ENCODE measurements around the gene PSMB7. TPM values are rescaled to one million over a fixed set of nuclear protein-coding genes. Genes with fewer than 3 reads are reported as not detected.

Gene PSMB7
- total and polyA plus RNA-seq, 12 donors, result 148 to 308 (median 163) TPM

DNA sequence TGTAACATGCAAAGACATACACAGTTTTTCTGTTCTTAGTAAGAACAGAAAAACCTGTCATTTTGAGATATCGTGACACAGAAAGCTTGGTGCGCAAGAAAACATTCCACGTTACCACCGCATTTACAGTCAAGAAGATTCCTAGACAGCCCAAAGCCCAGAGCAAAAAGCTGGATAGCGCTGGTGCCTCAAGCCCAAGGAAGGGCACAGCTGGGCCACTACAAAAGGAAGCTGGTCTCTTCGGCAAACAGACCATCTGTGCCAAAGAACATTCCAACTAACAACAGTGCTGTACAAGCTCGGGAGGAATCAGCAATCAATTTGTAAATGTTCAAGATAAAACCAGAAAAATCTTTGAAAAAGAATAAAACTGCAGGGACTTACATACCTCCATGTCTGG lies 31.0 kb downstream of the PSMB7 start:
- ATAC-seq (no peak), DNase-seq (no peak)
- intact Hi-C loops (cut with DNase I), result no loop called here
- Histone ChIP-seq H3K36me3 (peaks cover 0 to 63% (median 14%) of the 10 kb centered on the region in 9 donors), H3K4me1 (peaks cover 3 to 61% (median 45%) of the 10 kb centered on the region in 9 donors), H3K4me3 (no peak overlapping the region), H3K27me3 (no peaks in the 10 kb centered on the region), H3K27ac (no peak overlapping the region), H3K9me3 (no peaks in the 10 kb centered on the region)
- 90% methylated on average over 7 of the region's 7 CpGs for WGBS, 2 donors
- TF ChIP-seq, protein P1, sequence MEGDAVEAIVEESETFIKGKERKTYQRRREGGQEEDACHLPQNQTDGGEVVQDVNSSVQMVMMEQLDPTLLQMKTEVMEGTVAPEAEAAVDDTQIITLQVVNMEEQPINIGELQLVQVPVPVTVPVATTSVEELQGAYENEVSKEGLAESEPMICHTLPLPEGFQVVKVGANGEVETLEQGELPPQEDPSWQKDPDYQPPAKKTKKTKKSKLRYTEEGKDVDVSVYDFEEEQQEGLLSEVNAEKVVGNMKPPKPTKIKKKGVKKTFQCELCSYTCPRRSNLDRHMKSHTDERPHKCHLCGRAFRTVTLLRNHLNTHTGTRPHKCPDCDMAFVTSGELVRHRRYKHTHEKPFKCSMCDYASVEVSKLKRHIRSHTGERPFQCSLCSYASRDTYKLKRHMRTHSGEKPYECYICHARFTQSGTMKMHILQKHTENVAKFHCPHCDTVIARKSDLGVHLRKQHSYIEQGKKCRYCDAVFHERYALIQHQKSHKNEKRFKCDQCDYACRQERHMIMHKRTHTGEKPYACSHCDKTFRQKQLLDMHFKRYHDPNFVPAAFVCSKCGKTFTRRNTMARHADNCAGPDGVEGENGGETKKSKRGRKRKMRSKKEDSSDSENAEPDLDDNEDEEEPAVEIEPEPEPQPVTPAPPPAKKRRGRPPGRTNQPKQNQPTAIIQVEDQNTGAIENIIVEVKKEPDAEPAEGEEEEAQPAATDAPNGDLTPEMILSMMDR (IDR thresholded peaks at IDR 0.05), result no peak

DNA sequence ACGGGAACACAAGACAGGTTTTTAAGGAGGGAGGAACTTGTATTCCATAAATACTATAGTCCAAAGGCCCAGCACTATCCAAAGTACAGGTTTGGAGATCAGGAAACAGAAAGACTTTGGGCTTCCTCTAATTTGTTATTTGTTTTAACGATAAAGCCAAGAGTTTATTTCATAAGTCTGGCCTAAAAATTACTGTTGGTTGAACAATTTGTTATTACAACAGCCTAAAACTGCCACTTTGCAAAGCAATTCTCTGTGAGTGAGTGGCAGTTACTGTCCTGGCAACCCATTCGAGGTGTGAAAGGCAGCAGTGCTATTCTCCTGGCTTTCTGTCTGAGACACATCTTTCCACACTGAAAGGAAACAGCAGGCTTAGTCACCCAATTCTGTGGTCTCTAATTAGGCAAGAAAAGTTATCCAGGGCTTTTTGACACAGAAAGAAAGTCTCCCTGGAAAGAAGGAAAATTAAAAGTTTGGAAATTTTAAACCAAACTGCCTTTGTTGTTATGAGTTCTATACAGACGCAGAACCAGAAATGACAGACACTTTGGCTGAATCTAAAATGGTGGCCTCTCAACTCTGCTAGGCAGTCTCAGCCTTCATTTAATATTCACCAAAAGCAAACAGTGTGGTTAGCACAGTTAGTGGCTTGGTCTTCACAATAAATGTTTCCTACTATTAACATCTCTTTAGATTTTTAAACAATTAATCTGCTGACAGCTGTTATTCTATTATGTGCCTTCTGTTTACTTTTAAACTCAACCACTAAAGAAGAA lies 33.9 kb downstream of the PSMB7 start:
- Histone ChIP-seq H3K4me3 (no peak overlapping the region), H3K36me3 (peaks cover 0 to 63% (median 14%) of the 10 kb centered on the region in 9 donors), H3K4me1 (peaks cover 0 to 57% (median 43%) of the 10 kb centered on the region in 9 donors), H3K27ac (peak overlapping the region in 2 of 10 donors; percentile 7 to 10), H3K9me3 (no peaks in the 10 kb centered on the region), H3K27me3 (no peaks in the 10 kb centered on the region)
- ATAC-seq, result no peak
- TF ChIP-seq, protein P1 (IDR thresholded peaks at IDR 0.05), result no peak
- no peak for DNase-seq
- intact Hi-C loops (cut with DNase I), result no loop called here
- WGBS, 2 donors, result 70 to 80% methylated on average over 4 of the region's 4 CpGs

DNA sequence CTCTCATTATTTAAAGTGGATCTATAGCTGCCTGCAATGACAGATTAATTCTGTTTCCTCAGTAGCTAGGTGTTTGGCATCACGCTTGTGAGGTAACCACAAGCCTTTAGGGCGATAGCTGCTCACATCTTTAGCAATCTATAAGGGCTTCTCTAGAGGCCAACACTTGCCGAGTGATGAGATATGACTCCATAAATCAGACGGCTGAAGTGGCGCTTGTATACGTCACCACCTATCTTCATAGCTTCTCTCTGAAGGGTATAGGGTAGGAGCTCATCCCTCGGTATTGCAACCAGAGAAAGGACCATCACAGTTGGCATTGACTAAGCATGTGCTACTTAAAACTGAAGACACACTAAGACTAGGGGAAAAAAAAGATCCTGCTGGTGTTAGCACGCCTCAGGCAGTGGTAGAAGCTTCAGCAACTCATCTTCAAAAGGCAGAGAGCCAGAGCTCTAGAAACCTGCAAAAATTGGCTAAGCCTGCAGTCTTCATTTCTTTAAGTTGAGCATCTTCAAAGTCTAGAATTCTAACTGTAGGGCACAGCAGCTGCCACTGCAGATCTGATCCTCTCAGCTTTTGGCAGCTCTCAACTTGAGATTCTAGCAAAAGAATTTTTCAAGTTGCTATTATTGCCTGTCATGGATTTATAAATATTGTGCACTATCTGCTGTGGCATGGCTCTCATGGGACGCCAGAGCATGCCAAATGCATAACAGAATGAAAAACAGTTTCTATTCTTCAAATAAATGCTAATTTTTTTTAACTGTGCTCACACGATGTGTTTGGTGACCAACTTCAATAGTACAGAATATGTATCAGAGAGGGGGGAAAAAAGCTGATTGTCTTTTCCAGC lies 37.5 kb downstream of the PSMB7 start:
- 49 to 60% methylated on average over 10 of the region's 10 CpGs for WGBS, 2 donors
- TF ChIP-seq, protein P1 (IDR thresholded peaks at IDR 0.05), result no peak
- Histone ChIP-seq H3K4me3 (peak overlapping the region in 1 of 10 donors; percentile 6), H3K27ac (peak overlapping the region in 5 of 10 donors; percentile 42 to 66 (median 51)), H3K36me3 (peaks cover 0 to 49% (median 0%) of the 10 kb centered on the region in 9 donors), H3K27me3 (no peaks in the 10 kb centered on the region), H3K9me3 (peaks cover 0 to 8% (median 0%) of the 10 kb centered on the region in 11 donors), H3K4me1 (peaks cover 0 to 49% (median 34%) of the 10 kb centered on the region in 9 donors)
- ATAC-seq (peak in 7 of 8 donors; percentile 30 to 84 (median 46)), DNase-seq (no peak)
- intact Hi-C loops (cut with DNase I), result no loop called here

DNA sequence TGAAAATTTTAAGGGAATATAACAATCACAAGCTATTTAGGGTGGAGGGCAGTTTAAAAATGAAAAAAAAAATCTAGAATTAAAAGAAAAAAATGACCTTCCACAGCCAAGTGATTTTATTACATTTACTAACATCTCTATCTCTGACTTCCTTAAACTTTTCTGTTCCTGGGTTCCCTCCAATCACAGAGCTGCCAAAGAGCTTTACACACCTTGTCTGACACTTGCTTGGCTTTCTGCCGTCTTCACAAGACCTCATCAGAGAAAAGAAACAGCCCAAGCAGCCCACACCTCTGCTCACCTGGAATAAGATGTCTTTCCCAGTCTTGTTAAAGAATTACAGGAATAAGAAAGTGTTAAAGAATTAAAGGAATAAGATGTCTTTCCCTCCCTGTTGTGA lies 38.9 kb downstream of the PSMB7 start:
- TF ChIP-seq, protein P1 (IDR thresholded peaks at IDR 0.05), result no peak
- 42 to 47% methylated on average over 1 of the region's 1 CpG for WGBS, 2 donors
- Histone ChIP-seq H3K9me3 (peaks cover 0 to 8% (median 0%) of the 10 kb centered on the region in 11 donors), H3K4me3 (no peak overlapping the region), H3K4me1 (peaks cover 0 to 54% (median 40%) of the 10 kb centered on the region in 9 donors), H3K27ac (peak overlapping the region in 1 of 10 donors; percentile 66), H3K36me3 (peaks cover 0 to 42% (median 0%) of the 10 kb centered on the region in 9 donors), H3K27me3 (no peaks in the 10 kb centered on the region)
- intact Hi-C loops (cut with DNase I), result no loop called here
- no peak for DNase-seq
- no peak for ATAC-seq
